Lower leg skin (tissue), 3 donors: ENCODE data around the gene SVIL.
"Not testable (repeated sequence)": the region's sequence is repeated elsewhere in the genome, so short reads cannot be mapped to it uniquely, and the experiment has no call there.

Experiments
- POLR2A ChIP-seq, 2 donors: fragments of 450-650 bp; IDR thresholded peaks; one replicate each; pipeline ENCODE4 v1.6.1; 2016 to 2017; ENCODE audit warnings: antibody characterized with exemption in 2 of 2, mild to moderate bottlenecking in 1 of 2, moderate library complexity in 1 of 2
- TF ChIP-seq, protein P1 (sequence below), 3 donors: fragments of 450-650 bp; IDR thresholded peaks; one replicate each; pipeline ENCODE4 v1.5.1; 2016; ENCODE audit warnings: antibody characterized with exemption in 3 of 3, mild to moderate bottlenecking in 3 of 3, moderate library complexity in 2 of 3

DNA sequence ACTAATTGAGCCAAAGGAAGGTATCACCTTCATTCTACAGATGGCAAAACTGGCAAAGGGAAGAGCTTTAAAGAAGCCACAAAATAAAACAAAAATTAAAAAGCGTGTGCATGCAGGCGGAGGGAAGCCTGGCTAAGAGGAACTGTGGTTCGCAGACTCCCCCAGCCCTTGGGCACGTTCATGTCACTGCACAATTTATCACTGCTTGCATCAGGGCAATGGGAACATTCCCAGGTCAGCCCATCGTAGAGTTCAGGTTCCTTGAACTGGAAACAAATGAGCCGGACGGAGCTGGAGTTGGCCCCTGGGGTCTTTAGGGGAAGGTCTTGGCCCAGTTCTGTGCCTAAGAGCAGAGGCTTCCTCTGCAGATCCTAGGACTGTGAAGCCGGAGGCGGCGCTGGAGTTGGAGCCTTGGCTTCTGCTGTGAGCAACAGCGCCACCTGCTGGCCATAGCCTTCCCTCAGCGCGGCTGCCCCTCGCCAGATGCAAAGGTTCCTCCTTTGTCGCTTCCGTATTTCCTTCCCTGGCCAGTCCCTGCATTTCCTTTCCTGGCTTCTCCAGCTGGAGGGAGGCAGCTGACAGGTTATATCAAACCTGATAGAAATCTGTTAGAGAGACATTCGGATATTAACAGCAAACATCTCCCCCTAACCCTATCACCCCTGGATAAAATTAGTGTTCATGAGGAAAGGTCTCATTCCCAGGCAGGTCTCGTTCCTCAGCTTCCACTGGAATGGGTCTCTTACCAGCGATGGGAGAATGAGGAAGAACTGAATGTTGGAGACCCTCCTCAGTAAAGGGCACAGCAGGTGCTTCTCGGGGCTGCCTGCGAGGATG is 185.8 kb downstream of the SVIL start:
- TF ChIP-seq, protein P1, sequence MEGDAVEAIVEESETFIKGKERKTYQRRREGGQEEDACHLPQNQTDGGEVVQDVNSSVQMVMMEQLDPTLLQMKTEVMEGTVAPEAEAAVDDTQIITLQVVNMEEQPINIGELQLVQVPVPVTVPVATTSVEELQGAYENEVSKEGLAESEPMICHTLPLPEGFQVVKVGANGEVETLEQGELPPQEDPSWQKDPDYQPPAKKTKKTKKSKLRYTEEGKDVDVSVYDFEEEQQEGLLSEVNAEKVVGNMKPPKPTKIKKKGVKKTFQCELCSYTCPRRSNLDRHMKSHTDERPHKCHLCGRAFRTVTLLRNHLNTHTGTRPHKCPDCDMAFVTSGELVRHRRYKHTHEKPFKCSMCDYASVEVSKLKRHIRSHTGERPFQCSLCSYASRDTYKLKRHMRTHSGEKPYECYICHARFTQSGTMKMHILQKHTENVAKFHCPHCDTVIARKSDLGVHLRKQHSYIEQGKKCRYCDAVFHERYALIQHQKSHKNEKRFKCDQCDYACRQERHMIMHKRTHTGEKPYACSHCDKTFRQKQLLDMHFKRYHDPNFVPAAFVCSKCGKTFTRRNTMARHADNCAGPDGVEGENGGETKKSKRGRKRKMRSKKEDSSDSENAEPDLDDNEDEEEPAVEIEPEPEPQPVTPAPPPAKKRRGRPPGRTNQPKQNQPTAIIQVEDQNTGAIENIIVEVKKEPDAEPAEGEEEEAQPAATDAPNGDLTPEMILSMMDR (IDR thresholded peaks at IDR 0.05) = not testable (repeated sequence)
- TF ChIP-seq POLR2A (IDR thresholded peaks at IDR 0.05) = not testable (repeated sequence)
